ENCODE data around the gene HACE1.
"Not testable (repeated sequence)": the region's sequence is repeated elsewhere in the genome, so short reads cannot be mapped to it uniquely, and the experiment has no call there.

The HACE1 gene, protein sequence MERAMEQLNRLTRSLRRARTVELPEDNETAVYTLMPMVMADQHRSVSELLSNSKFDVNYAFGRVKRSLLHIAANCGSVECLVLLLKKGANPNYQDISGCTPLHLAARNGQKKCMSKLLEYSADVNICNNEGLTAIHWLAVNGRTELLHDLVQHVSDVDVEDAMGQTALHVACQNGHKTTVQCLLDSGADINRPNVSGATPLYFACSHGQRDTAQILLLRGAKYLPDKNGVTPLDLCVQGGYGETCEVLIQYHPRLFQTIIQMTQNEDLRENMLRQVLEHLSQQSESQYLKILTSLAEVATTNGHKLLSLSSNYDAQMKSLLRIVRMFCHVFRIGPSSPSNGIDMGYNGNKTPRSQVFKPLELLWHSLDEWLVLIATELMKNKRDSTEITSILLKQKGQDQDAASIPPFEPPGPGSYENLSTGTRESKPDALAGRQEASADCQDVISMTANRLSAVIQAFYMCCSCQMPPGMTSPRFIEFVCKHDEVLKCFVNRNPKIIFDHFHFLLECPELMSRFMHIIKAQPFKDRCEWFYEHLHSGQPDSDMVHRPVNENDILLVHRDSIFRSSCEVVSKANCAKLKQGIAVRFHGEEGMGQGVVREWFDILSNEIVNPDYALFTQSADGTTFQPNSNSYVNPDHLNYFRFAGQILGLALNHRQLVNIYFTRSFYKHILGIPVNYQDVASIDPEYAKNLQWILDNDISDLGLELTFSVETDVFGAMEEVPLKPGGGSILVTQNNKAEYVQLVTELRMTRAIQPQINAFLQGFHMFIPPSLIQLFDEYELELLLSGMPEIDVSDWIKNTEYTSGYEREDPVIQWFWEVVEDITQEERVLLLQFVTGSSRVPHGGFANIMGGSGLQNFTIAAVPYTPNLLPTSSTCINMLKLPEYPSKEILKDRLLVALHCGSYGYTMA

DNA sequence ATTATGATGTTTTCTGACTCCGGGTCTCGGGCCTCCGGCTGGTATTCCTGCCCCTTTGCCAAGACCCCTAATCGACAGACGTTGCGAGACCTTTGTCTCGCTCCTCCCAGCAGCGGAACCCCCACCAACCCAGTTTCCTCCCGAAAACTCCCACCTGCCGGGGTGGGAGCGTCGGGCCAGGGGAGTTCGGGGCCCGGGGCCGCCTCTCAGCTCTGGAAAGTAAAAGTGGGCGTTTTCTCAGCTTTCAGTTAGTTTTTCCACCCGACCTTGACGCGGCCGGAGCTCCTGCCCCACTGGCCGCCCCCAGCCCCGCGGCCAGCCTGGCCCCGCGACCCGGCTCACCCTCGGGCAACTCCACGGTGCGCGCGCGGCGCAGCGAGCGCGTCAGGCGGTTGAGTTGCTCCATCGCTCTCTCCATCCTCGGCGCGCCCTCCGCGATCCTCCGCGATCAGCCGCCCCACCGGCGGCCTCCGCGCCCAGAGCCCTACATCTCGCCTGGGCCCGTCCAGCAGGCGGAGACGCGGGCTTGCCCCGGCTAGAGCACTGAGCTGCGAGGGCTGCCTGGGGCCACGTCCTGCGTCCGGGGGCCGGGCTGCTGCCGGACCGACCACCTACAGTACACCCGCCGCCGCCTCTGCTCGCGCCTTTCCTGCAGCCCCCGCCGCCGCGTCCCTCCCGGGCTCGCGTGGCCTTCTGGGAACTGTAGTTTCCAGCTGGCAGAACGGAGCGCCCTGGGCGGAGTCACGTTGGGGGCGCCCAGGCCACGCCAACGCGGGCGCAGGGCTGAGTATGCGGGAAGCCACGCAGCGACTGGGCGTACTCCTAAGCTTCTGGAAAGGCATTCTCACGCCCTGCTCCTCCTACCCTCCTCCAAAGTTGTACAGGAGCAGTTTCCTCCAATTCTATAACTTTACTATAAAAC lies at the start of gene HACE1:
HACE1 (minus strand) TSS at position 695 of the 922 bp plus-strand sequence; CDS start at position 418, 277 bp downstream.
- peak; percentile 73 to 85 (median 83) for DNase-seq (ENCODE audit: low read depth in 3 of 3)

DNA sequence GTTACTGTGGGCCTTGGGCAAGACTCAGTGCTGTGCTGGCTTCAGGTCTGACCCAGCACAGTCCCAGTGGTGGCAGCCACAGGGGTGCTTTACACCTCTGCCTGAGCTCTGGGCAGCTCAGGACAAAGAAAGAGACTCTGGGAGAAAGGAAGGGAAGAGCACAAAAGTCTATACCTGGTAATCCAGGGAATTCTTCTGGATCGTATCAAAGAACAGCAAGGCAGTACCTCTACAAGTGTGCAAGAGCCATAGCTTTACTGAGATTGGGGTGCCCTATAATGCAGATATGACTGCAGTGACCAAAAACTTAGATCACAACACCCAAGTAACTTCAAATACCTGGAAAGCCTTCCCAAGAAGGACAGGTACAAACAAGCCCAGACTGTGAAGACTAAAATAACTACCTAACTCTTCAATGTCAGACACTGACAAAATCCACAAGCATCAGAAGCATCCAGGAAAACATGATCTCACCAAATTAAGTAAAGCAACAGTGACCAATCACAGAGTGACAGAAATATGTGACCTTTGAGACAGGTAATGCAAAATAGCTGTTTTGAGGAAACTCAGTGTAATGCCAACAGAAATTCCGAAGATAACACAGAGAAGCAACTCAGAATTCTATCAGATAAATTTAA lies 49.3 kb upstream of the HACE1 start:
- no peak for DNase-seq (ENCODE audit: low read depth in 3 of 3)

DNA sequence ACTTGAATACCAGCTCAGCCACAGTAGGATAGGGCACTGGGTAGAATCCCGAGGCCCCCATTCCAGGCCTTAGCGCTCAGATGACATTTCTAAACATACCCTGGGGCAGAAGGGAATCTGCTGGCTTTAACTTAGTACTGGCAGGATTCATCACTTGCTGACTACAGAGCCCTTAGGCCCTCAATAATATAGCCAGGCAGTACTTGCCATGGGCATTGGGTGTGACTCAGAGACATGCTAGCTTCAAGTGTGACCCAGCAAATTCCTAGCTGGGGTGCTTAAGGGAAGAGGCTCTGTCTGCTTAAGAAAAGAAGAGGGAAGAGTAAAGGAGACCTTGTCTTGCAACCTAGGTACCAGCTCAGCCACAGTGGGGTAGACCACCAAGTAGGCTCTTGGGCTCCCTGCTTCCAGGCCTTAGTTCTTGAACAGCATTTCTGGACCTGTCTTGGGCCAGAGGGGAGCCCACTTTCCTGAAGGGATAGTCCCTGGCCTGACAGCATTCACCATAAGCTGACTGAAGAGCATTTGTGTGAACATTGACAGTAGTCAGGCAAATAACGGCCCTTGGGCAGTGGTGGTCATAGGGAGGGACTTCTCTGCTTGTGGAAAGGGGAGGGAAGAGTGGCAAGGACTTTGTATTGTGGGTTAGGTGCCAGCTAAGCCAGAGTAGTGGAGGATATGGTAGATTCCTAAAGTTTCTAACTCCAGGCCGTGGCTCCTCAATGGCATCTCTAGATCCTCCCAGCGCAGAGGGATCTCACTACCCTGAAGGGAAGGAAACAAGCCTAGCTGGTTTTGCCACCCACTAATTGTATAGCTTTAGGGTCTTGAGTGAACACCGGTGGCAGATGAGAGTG lies 48.5 kb upstream of the HACE1 start:
- DNase-seq (ENCODE audit: low read depth in 3 of 3), result no peak

DNA sequence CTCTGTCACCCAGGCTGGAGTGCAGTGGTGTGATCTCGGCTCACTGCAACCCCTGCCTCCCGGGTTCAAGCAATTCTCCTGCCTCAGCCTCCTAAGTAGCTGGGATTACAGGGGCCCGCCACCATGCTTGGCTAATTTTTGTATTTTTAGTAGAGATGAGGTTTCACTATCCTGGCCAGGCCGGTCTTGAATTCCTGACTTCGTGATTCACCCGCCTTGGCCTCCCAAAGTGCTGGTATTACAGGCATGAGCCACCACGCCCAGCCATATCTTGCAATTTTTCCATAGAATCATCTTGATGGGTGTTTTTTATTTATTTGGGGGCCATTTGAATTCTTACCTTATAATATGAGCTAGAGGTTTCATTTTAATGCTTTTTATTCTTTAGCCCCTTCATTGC lies 39.2 kb upstream of the HACE1 start:
- DNase-seq (ENCODE audit: low read depth in 3 of 3), result not testable (repeated sequence)

DNA sequence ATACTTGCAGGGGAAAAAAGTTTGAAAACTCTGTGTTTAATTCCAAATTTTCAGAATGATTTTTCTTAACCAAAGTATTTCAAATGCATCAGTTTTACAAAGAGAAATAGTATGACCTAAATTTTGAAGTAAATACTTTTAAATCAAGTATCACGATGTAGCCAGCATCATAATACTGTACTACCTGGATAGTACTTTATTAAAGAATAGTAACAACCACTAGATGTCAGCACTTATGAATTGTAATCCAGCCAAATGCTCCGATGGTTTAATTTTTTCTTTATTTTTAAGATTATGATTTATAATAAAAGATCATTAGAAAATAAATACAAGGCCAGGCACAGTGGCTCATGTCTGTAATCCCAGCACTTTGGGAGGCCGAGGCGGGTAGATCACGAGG lies 37.2 kb upstream of the HACE1 start:
- DNase-seq (ENCODE audit: low read depth in 3 of 3), result no peak

DNA sequence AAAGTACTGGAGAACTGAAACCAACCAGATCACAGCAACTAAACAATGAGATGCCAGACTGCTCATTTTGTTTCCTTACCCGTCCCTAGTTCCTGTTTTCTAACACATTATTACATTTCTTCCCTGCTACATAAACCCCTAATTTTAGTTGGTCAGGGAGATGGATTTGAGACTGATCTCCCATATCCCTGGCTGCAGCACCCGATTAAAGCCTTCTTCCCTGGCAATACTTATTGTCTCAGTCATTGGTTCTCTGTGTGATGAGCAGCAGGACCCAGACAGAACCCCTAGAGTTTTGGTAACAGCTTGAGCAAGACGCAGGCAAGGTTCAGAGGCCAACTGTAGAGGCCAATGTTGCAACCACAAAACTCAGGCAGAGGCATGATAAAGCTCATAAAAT lies 28.3 kb upstream of the HACE1 start:
- no peak for DNase-seq (ENCODE audit: low read depth in 3 of 3)

DNA sequence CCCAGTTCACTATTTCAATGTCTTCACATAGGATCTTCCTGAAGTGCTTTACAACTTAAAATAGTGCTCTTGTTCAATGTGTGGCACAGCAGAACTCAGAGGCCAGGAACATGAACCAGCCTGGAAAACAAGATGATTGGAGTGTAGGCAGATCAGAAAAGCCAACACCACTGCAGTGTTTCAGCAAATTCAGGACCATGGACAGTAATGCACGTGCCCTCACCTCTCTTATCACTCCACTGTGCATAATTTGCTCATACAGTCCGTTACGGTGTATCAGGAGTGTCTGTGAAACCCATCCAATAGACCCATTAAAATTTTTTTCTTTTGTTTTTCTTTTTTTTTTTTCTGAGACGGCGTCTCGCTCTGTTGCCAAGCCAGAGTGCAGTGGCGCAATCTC lies 27.6 kb upstream of the HACE1 start:
- DNase-seq (ENCODE audit: low read depth in 3 of 3), result no peak

DNA sequence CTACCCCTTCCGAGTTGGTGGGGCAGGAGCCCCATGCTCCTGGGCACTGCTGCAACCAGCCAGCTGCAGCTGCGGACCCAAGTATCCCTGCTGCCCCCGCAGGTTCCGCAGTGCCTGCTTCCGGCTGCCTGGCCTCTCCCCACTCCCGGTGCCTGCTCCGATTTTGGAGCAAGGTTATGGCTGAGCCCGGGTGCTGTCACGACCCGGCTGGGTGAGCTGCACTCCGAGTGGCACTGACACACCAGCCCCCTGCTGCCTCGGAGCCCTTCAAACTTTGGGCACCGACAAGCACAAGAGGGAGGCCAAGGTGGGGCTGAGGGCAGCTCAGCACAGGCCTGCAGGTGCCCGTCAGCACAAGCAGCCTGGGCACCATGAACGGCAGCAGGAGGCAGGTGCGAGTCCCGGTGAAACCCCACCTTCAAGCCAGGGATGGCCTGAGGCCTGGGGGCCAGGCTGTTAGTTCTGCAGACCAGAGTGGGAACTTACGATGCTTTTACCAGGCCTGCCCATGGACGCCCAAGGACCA lies 25.9 kb upstream of the HACE1 start:
- DNase-seq (ENCODE audit: low read depth in 3 of 3), result no peak

DNA sequence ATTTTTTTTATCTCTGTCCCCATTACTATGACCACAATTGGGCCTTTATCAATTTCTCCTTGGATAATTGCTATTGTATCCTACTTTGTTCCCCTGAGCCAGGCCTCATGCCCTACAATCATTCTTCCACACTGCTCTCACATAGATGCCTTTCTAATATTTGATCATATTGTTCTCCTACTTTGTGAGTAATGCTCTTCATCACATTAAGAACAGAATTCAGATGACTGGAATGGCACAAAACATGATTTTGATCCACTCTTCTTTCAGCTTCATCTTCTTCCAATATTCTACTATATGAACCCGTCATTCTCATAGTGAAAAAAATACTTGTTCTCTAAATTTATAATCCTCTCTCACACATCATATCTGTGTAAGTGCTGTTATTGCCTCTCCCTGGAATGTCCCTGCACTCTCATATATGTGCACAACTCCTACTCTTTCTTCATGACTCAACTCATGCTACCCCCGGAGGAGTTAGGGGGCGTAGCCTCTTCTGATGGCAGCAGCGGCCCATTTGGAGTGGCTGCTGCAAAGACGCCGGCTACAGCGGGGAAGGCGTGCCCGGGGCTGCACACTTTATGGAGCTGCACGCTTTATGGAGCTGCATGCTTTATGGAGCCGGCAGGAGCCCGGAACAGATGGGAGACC lies 25.3 kb upstream of the HACE1 start:
- DNase-seq (ENCODE audit: low read depth in 3 of 3), result no peak

DNA sequence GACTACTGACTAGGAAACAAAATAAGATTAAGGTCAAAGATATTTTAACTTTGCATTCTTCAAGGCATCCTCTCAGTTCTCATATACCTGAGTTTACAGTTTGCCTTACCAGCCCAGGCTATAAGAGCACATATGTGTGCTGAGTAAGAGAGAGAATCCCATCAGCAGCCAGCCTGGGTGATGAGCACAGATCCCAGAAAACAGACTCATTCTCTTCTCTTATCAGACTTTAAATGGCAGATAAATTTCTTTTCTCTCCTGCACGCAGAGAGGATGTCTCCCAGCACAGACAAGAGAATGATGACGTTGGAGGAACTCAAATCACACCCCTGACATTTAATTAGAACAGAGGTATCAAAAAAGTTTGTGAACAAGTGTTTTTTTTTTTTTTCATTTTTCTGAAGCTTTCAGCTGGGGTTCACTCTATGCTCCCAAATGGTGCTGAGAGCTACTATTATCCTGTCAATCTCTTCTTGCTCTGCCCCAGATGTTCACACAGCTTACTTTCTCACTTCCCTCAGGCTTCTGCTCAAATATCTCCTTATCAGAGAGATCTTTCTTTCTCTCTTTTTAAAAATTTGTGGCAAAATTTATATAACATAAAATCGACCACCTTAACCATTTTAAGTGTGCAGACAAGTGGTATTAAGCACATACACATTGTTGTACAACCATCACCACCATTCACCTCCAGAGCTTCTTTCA lies 22.4 kb upstream of the HACE1 start:
- no peak for DNase-seq (ENCODE audit: low read depth in 3 of 3)

DNA sequence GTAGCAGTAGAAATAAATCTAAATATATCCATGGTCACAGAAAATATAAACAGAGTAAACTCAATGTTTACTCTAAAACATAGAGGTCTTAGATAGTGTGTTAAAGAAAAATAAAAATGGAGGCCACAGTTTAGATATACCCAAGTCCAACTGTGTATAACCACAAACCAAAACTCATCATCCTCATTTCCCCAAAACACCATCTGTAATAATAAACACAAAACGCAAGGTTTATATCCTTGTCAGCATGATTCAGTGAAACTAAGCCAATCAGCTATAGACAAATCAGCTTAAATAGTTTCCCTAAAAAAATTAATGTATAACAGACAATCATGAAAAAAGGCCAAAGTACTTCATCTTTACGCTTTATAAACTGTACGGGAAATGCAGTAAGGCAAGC lies 2.7 kb upstream of the HACE1 start:
- DNase-seq (ENCODE audit: low read depth in 3 of 3), result no peak

DNA sequence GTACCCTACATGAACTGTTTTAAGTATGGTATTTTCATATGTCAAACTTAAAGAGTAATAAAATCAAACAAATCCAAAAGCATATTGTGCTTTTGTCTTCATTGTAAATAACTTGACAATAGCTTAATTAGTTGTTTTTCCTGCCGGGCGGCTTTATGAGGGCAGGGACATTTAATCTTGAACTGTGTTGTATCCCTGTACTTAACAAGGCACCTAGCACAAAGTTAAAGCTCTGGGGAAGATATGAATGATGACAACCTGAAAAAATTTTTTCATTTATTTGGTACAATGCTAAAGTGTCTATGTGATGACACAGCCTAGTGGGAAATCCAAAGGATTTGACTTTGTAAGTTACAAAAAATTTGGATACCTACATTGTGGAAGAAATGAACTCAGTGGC lies 502 bp upstream of the HACE1 start:
- DNase-seq (ENCODE audit: low read depth in 3 of 3), result no peak

DNA sequence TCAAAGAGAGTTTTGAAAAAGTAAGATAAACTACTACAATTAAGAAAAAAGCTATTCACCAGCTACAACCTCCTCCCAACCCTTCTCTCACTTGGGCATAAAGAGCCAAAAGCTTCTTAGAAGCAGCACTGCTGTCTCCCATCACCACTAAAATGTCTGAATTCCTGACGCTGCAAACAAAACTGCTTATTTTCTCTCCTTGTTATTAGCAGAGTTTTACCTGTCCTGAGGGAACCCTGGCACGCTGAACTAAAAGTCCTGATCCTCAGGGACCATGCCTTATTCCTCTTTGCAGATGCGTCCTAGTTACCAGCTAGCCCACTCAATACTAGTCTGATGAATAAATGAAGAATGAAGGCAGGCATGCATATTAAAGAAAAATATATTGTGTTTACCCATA lies 1.1 kb downstream of the HACE1 start:
- no peak for DNase-seq (ENCODE audit: low read depth in 3 of 3)

DNA sequence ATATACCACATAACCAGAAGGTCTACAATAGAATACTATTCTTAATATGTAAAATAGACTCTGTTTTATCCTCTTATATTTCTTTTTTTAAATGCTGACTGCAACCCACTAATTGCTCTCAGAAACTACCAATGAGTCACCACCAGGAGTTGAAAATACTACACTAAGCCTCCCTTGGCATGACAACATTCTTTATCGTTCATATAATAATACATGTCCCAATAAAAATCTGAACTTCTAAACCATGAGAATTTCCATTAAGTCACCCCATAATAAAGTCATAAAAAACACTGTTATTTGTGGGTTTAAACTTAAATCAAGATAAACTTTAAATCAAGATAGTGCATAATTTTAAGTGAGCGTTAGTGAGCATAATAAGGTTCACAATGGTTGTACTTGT lies 4.2 kb downstream of the HACE1 start:
- no peak for DNase-seq (ENCODE audit: low read depth in 3 of 3)

DNA sequence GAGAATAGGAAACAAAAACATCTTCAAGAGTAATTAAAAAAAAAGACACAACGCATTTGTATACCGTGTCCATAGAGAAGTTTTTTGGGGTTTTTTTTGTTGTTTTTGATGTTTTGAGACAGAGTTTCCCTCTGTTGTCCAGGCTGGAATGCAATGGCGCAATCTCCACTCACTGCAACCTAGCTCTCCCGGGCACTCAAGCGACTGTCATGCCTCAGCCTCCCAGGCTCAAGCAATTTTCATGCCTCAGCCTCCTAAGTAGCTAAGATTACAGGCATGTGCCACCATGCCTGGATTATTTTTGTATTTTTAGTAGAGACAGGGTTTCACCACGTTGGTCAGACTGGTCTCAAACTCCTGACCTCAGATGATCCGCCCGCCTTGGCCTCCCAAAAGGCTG lies 12.0 kb downstream of the HACE1 start:
- DNase-seq (ENCODE audit: low read depth in 3 of 3), result not testable (repeated sequence)

DNA sequence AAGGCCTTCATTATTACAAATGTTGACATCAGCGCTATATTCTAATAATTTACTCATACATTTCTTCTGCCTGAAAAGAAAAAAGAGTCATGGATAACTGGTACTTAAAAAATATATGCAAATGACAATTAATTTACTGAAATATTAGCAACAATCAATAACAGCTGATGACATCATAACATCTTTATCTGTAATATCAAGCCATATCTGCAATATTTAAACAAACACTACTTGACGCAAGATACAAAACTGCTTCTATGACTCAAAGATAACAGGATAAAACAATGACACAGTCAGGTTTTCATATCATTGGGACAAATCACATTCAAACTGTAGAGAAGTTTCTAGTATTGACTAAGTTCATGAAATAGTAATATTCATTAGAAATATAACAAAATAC lies 16.5 kb downstream of the HACE1 start:
- no peak for DNase-seq (ENCODE audit: low read depth in 3 of 3)

DNA sequence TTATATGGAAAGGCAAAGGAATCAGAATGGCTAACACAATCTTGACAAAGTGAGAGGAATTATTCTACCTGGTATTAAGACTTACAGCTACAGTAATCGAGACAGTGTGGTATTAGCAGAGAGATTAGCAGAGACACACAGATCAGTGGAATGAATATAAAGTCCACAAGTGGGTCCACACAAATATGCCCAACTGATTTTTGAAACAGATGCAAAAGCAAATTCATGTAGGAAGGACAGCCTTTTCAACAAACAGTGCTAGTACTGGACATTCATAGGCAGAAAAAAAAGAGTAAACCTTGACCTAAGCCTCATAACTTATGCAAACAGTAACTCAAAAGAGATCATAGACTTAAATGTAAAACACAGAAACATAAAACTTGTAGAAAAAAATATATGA lies 22.6 kb downstream of the HACE1 start:
- no peak for DNase-seq (ENCODE audit: low read depth in 3 of 3)

DNA sequence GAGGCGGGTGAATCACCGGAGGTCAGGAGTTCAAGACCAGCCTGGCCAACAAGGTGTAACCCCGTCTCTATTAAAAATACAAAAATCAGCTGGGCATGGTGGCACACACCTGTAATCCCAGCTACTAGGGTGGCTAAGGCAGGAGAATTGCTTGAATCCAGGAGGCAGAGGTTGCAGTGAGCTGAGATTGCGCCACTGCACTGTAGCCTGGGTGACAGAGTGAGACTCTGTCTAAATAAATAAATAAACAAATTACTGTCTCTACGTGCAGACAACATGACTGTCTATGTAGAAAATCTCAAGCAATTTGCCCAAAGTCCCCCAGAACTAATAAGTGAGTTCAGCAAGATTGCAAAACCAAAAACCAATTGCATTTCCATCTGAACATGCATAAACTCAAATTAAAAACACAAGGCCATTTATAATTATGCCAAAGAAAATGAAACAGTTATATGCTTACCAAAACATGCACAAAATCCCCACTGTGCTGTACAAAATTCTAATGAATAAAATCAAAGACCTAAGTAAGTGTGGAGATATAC lies 23.2 kb downstream of the HACE1 start:
- DNase-seq (ENCODE audit: low read depth in 3 of 3), result not testable (repeated sequence)

DNA sequence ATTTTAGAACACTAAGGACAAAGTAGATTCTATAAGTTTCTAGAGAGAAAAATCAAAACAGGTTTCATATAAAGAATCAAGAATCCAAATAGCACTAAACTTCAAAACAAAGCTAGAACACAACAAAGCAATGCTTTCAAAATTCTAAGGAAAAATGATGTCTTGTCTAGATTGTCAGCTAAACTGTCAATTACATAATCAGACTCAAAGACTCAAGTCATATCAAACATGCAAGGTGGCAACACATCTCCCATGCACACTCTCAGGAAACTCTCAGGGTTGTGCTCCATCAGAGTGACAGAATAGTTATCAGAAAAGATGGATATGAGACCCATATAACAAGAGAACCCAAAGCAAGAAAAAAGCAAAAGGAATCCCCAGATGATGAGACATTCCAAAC lies 23.9 kb downstream of the HACE1 start:
- DNase-seq (ENCODE audit: low read depth in 3 of 3), result no peak
